A549 treated with DMSO at 1 μM for 4 hours (cell line): Measurements from ENCODE around the gene ILF2. TPM values are rescaled to one million over a fixed set of nuclear protein-coding genes. Genes with fewer than 3 reads are reported as not detected.

Source experiments
- total RNA-seq: library from RNA; stranded (reverse); fragments of 200-300 nt; extraction: Qiagen RNA extraction; gene quantifications from 5 replicates; pipeline ENCODE4 v1.2.3, GENCODE V29; 2022; ENCODE audit warnings: low read depth

The ILF2 gene
- total RNA-seq: 268 to 316 TPM (median 275 TPM) in 5 replicates

GRCh38 chr1:153670859-153671627 lies at the start of gene ILF2:
Gene ILF2 (minus strand): TSS chr1:153670993. CDS start chr1:153670922, 71 bp downstream.

GRCh38 chr1:153678519-153679336 lies 7.9 kb upstream of the ILF2 start, which contains the start of gene NPR1:
Gene NPR1 (plus strand): TSS chr1:153678688. CDS start chr1:153679109, 421 bp downstream.

DNA sequence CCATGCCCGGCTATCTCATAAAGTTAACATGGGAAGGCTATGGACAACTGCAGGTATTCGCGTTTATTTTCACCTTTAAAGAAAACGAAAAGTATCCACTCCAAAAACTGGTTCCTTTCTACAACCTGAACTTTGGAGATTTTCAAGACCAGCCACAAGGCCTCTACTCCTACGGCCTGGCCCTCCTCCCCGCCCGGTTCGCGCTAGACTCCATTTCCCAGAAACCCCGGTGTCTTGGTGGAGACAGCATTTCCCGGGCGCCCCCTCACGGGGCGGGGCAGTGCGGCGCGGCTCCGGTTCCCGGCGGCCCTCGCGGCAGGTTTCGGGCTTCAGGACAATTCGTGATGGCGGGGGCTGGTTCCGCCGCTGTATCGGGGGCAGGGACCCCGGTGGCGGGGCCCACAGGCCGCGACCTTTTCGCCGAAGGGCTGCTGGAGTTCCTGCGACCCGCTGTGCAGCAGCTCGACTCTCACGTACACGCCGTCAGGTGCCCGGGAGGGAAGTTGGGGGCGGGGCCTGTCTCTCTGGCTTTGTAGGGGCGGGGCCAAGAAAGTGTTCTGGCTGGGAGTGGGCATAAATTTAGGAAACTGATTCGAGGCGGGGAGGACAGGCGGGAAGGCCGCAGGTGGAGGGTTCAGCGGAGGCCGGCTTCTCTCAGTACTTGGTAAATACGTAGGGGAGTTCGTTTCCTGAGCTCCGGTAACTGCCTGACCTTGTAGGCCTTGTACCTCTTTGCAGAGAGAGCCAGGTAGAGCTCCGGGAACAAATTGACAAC lies 12.2 kb downstream of the ILF2 start, which contains the start of gene SNAPIN:
TSS of gene SNAPIN (plus strand) at position 304 of the 775 bp plus-strand sequence. CDS start at position 345, 41 bp downstream.

GRCh38 chr1:153633754-153634665 lies 36.8 kb downstream of the ILF2 start, which contains the start of gene CHTOP:
Gene CHTOP (plus strand): TSS chr1:153634066. CDS start chr1:153636589, 2,523 bp downstream.

DNA sequence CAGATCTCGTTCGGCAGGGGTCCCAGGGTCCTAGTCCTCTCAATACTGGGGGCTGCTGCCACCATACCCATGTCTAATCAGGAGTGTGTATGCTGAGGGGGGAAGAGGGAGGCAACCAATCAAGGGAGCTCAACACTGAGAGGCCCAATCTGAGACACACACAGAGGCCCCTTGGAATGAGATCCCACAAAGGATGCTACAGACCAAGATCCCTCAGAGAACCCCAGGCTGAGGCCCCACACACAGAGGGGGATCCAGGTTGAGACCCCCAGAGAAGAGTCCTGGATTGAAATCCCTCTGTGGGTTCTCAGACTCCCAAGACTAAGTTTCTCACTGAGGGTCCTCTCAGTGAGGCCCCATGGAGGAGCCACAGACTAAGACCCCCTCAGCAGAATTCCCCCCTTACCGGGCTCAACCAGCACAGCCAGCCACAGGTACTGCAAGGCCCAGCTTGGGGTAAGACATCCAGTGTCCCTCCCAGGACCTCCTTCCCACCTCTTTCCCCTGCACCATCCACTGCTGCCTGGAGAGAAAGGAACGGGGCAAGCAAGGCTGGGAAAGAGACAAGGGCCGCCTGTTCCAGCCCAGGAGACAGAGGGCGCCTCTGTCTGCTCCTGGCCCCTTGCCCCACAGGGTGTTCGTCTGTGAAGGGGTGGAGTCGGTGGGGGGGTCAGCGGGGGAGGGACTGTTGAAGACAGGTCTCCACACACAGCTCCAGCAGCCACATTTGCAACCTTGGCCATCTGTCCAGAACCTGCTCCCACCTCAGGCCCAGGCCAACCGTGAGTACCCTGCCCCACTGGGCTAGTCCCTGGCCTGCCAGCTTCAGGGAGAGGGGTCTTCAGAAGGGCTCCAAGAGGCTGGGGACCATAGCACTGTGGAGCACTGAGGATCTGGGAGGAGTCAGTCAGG lies 42.8 kb downstream of the ILF2 start, which contains the start of gene S100A1:
TSS of gene S100A1 (plus strand) at position 720 of the 912 bp plus-strand sequence. CDS start 2,088 bp downstream, outside the sequence.

DNA sequence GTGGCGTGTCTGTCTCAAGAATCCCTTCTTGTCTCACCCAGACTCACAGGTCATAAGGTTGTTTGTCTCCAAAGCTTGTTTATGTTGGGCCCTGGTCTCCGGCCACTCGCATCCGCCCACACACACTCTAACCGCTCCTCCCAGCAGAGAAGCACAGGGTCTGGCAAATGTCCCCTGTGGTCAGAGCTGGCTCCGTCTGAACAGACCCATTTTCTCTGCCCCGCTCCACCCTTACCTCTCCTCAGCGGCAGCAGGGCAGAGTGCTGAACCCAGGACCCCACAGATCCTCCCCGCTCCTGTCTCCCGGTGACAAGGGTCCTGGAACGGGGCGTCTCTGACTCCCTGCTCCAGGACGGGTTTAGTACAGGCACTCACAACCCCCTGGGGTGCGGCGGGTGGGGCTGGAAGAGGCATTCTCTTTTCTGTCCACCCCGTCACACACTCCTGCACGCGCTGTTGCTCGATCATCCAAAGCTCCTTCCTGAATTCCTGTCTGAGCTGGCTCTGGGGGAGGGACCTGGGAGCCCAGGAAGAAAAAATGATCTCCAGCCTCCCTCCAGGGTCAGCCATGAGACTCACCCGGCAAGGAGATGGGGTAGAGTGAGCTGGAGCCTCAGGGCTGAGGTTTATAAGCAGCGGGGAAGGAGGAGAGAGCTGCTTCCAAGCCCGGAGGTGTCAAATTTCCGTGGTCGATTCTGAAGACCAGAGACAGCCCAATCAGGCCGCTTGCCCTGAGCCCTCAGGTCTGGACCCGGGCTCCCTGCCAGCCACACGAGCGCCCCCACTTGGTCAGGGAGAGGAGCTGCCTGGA lies 43.7 kb downstream of the ILF2 start, which contains the start of gene S100A13:
TSS of gene S100A13 (minus strand) at position 602 of the 811 bp plus-strand sequence. CDS start 1,033 bp downstream, outside the sequence.

GRCh38 chr1:153616144-153616916 lies 54.5 kb downstream of the ILF2 start, which contains the start of gene S100A14:
Gene S100A14 (minus strand): TSS chr1:153616325. CDS start chr1:153615858, 467 bp downstream.

GRCh38 chr1:153612755-153613331 lies 58.0 kb downstream of the ILF2 start, which contains the start of gene S100A16:
Gene S100A16 (minus strand): TSS chr1:153613137. CDS start chr1:153608151, 4,986 bp downstream.

Other genes with a start within 250 kb of the ILF2 start
- gene S100A7, start 210.3 kb downstream of the ILF2 start, total RNA-seq: not detected in 5 replicates
- 3,152 to 3,428 TPM (median 3,355 TPM) in 5 replicates for gene S100A6, start 135.0 kb downstream of the ILF2 start, total RNA-seq
- gene S100A5, start 130.1 kb downstream of the ILF2 start, total RNA-seq: 0.52 to 0.90 TPM (median 0.69 TPM) in 4 of 5 replicates, not detected in the other
- 1,502 to 1,789 TPM (median 1,685 TPM) in 5 replicates for gene S100A4, start 125.2 kb downstream of the ILF2 start, total RNA-seq
- gene S100A3, start 121.7 kb downstream of the ILF2 start, total RNA-seq: 79.7 to 94.4 TPM (median 93.6 TPM) in 5 replicates
- gene S100A2, start 105.1 kb downstream of the ILF2 start, total RNA-seq: 16.8 to 29.9 TPM (median 23.4 TPM) in 5 replicates
- 441 to 483 TPM (median 469 TPM) in 5 replicates for gene S100A16, start 57.9 kb downstream of the ILF2 start, total RNA-seq
- 0.30 to 0.74 TPM (median 0.60 TPM) in 5 replicates for gene S100A14, start 54.7 kb downstream of the ILF2 start, total RNA-seq
- gene S100A13, start 43.5 kb downstream of the ILF2 start, total RNA-seq: 154 to 169 TPM (median 160 TPM) in 5 replicates
- 0.15 to 0.83 TPM (median 0.47 TPM) in 5 replicates for gene S100A1, start 42.6 kb downstream of the ILF2 start, total RNA-seq
- 72.8 to 90.3 TPM (median 76.0 TPM) in 5 replicates for gene CHTOP, start 36.9 kb downstream of the ILF2 start, total RNA-seq
- gene SNAPIN, start 12.3 kb downstream of the ILF2 start, total RNA-seq: 53.6 to 58.0 TPM (median 56.5 TPM) in 5 replicates
- 0.95 to 1.3 TPM (median 1.1 TPM) in 5 replicates for gene NPR1, start 7.7 kb upstream of the ILF2 start, total RNA-seq
- 12.0 to 23.1 TPM (median 21.7 TPM) in 5 replicates for gene INTS3, start 57.1 kb upstream of the ILF2 start, total RNA-seq
- gene SLC27A3, start 104.4 kb upstream of the ILF2 start, total RNA-seq: 1.1 to 2.0 TPM (median 1.4 TPM) in 5 replicates